HG03460 (cell line): ENCODE data around the gene ARSG.
"Not testable (repeated sequence)": the region's sequence is repeated elsewhere in the genome, so short reads cannot be mapped to it uniquely, and the experiment has no call there.

Experiments
- ATAC-seq: cut with Tn5 transposase; IDR thresholded peaks from one replicate; pipeline ENCODE4 v1.9.1; 2021; ENCODE audit not compliant: unreplicated experiment

ARSG gene

GRCh38 chr17:68368387-68368786, 77.1 kb downstream of the ARSG start:
- no peak for ATAC-seq

GRCh38 chr17:68375566-68375965, 84.3 kb downstream of the ARSG start:
- ATAC-seq = no peak

DNA sequence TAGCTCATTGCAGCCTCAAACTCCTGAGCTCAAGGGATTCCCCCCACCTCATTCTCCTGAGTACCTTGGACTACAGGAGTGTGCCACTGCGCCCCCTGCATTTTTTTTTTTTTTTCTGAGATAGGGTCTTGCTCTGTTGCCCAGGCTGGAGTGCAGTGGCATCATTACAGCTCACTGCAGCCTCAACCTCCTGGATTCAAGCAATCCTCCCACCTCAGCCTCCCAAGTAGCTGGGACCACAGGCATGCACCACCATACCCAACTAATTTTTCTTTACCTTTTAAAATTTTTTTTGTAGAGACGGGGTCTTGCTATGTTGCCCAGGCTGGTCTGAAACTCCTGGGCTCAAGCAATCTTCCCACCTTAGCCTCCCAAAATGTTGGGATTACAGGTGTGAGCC, 84.9 kb downstream of the ARSG start:
- not testable (repeated sequence) for ATAC-seq

- no peak for ATAC-seq
Observed at GRCh38 chr17:68377771-68378267, 86.5 kb downstream of the ARSG start.

DNA sequence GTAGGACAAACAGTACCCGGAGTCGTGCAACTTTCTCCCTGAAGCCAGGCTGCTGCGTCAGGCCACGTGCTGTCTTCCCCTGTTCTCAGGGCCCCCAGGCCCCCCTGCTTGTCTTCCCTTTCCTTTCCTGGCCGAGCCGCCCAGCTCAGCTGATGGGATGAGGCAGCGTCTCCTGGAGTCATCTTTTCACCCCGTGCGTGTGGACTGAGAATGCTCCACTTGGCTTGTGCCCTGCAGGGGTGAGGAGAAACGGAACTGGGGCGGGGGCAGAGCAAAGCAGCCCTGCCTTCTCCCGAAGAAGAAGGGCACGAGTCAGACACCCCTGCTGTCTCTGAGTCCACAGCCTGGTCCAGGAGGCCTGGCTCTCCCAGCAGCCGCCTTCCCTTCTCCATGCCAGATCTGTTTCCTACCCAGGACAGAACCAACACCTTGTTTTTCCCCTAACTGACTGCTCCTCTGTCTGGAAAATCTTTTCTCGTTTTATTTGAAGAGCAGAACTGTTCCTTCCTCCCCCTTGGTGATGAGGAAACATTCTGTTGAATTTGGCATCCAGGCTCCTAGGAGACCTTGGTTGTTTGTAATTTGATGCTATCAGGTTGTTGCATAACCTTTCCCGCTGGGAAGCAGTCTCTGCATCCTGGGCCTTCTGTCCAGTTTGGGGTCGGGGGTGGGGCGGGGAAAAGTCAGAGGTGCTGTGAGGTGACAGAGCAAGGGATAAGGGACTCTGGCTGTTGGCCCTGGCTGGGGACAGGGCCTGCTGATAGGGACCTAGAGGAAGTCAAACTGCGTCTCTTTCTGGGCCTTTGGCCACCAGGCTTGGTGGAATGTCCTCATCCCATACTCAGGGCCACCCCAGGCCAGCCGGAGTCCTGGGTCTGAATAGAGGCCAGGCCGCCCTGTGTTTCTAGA, 87.2 kb downstream of the ARSG start:
- ATAC-seq = no peak

DNA sequence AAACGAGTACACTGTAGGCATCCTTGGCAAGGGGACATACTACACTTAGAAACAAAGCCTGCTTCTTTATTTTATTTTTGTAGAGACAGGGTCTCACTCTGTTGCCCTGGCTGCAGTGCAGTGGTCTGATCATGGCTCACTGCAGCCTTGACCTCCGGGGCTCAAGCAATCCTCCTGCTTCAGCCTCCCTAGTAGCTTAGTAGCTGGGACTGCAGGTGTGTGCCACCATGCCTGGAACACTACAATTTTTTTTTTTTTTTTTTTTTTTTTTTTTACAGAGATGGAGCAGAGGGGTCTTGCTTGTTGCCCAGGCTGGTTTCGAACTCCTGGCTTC, 87.8 kb downstream of the ARSG start:
- no peak for ATAC-seq

DNA sequence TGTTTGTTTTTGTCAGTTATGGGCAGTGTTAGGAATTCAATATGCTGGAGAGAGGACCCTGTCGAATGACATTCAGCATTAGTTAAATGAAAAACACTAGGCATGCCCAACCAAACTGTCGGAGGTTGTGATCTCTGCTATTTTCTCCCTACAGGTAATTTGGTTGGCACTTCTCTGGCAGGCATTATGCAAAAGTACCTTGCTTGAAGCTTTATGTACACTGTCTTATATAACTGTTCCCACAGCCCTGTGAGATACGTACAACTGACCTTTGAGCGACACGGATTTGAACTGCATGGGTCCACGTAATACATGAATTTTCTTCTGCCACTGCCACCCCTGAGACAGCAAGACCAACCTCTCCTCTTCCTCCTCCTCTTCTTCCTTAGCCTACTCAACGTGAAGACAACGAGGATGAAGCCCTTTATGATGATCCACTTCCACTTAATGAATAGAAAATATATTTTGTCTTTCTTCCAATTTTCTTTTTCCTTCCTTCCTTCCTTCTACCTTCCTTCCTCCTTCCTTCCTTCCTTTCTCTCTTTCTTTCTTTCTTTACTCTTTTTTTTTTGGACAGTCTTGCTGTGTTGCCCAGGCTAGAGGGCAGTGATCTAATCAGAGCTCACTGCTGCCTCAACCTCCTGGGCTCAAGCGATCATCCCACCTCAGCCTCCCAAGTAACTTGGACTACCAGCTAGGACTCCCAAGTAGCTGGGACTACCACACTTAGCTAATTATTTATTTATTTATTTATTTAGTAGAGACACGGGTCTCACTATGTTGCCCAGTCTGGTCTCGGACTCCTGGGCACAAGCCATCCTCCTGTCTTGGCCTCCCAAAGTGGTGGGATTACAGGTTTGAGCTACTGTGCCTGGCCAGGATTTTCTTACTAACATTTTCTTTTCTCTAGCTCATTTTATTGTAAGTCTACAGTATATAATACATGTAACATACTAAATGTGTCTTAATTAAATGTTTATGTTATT, 88.7 kb downstream of the ARSG start:
- no peak for ATAC-seq

DNA sequence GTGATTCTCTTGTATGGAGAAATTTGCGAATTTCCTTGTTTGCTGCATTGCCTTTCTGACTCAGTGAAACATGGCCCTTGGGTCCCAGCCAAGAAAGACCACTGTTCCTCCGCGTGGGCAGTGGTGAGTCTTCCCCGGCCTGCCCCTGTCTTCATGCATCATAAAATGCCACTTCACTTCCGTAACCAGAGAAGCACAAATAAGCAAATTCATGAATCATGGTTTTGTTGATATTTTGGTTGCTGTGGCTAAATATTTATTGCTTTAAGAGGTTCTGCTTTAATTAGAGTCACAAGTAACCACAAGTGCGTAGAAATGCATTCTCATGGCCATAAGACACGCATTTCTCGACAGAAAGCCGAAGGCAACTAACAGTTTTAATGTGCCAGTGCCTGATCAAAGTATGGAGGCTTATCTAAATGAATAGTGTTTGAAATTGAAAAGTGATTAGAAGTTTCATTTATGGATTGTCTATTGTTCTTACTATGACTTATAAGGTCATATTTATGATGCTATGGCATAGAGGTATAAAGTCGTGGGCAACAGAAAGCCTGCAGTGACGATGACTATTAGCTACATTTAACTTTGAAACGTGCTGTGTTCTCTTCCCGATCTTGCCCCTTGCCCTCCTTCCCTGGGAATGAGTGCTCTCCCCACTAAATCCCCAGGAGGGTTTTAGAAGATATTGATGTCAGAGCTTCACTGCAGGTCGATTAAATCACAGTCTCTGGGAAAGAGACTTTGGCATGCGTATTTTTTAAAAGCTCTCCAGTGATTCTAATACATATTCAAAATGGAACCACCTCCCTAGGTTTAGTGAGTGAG, 90.0 kb downstream of the ARSG start:
- no peak for ATAC-seq

- no peak for ATAC-seq
Observed at GRCh38 chr17:68382582-68383085, 91.3 kb downstream of the ARSG start.

- ATAC-seq = no peak
Observed at GRCh38 chr17:68383120-68383442, 91.8 kb downstream of the ARSG start.

DNA sequence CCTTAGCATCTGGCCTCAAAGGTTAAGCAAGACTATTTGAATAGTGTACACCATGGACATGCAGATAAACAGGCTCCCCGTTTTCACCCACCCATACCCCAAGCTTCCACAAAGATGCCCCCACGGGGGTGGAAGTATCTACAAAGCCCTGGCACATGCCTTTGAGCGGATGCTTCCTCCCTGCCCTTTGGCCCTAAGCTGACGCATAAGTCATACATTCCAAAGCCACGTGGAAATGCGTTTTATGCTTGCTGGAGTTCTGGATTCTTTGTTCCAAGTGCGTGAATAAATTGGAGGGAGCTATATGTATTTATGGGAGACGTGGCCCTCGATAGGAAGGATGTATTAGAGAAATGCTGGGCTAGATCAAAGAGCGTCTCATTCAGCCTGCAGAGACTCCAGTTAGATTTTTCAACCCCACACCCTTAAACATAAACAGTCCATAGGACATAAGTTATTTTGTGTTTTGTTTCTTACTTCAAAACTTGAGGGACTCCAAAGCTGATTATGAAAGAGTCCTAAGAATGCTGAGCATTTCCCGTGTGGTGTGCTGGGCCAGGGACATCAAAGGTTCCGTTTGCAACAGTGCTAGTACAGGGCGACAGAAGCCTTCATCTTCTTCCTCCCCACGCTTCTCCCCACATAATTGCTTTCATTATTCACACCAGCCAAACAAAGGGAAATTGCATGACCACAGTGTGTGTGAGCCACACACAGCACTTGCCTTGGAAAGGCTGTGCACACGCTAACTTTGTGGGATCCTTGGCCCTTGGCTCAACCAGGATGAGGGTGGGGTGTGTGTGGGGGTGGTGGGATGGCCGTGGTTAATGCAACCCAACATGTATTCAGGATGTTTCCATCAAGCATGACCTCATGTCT, 92.4 kb downstream of the ARSG start:
- no peak for ATAC-seq

GRCh38 chr17:68384471-68384870, 93.2 kb downstream of the ARSG start:
- ATAC-seq = no peak

GRCh38 chr17:68384941-68385340, 93.6 kb downstream of the ARSG start:
- no peak for ATAC-seq

DNA sequence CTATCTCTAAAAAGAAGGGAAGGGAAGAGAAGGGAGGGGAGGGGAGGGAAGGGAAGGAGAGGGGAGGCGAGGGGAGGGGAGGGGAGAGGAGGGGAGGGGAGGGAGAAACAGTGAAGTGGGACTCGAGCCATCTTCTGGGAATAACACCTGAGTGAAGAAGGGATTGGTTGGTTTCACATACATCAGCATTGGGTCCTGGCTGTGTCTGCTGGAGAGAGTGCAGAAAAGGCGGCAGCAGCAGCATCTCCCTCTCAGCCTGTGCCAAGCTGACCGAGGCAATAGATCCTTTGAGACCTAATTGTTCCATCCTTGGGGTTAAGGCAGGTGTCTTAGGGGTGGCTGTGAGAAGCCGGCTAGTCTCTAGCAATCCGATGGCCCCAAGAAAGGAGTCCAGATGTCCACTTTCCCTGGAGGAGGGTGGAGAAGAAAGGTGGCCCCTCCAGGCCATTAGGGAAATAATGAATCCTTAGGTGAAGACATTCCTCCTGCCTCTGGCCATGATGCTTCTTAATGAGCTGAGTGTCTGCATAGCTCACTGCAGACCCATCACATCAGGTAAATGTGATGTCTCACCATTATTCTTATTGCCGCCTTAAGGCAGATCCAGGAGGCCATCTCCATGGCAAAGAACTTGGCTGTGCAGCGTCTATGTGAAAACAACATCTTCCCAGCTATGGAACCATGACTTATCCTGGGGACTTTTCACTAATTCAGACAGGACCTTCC, 94.4 kb downstream of the ARSG start:
- no peak for ATAC-seq

DNA sequence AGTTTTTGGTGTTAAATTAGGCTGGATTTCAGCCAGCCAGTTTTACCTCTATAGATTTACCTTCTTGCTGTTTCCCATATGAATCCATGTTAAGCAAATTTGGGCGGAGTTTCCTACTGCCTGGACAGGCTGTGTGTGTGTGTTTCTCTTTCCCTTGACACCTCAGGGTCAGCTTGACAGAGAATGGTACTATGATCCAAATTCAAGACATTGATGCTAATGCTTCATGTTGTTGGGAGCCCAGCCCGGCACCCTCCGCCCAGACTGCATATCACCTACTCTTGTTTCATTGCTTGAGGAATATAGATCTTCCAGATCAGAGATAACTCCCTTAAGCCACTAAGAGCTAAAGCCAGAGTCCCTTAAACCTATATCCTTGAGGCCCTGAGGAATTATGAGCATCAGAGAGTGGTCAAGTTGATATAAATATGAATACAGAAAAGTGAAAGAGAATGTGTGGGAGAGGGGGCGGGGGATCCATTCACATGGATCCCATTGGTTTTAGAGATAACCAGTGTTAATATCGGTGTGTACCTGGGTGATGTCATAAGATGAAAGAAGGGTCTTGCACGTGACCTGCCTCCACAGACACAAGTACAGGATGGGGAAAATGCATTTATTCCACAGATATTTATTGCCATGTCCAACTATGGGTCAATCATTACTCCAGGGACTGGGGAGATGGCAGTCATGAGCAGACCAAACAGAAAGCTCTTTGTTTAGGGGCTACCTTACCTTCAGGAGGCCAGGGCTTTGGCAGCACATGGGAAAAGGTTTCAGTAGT, 96.3 kb downstream of the ARSG start:
- no peak for ATAC-seq

DNA sequence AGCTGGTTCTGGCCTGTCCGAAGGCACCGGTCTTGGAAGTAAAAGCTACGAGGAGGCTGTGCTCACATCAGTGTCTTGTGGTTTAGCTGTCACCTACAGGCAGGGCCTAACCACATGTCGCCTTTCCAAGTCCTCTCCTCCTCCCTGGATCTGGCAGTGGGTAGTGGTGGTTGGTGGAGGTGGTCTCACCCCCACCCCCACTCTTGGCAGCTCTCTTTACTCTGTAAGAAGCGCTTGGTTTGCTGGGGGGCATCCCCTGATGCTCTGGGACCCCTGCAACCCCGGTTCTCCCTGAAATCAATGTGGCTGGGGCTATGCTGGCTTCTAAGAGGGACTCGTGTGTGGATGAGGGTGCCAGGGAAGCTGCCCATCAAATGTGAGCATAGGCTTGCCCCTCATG, 97.7 kb downstream of the ARSG start:
- no peak for ATAC-seq

GRCh38 chr17:68390888-68391545, 99.7 kb downstream of the ARSG start:
- no peak for ATAC-seq
